Brain microvascular endothelial cell (primary cell): ENCODE data around the gene GLDN.

ENCODE experiments used
- DNase-seq: peaks from one replicate; pipeline ENCODE4 v3.0.0-alpha.2; 2020
- H3K27ac ChIP-seq: fragments of 250-450 bp; sonication (Bioruptor Pico); 2 replicates; pipeline ENCODE4 v1.5.1; 2020; ENCODE audit warnings: mild to moderate bottlenecking, moderate library complexity
- H3K27me3 ChIP-seq: fragments of 250-450 bp; sonication (Bioruptor Pico); replicated peaks from 2 replicates; pipeline ENCODE4 v1.5.1; 2020; ENCODE audit warnings: mild to moderate bottlenecking
- H3K36me3 ChIP-seq: fragments of 250-450 bp; sonication (Bioruptor Pico); replicated peaks from 2 replicates; pipeline ENCODE4 v1.5.1; 2020; ENCODE audit warnings: mild to moderate bottlenecking
- H3K4me3 ChIP-seq: 2 replicates; pipeline ENCODE4 v1.5.1; 2011; ENCODE audit warnings: low read depth, mild to moderate bottlenecking, control low read depth, low read length, moderate library complexity
- in situ Hi-C: cut with HindIII; loops from 2 replicates; pipeline ENCODE4 v1.10.0; 2017; ENCODE audit warnings: low sequenced_read_pairs, low pct_ligation_motif_present
- TF ChIP-seq, protein P1 (sequence below): IDR thresholded peaks from 2 replicates; pipeline ENCODE4 v1.5.1; 2011; ENCODE audit warnings: low read depth, mild to moderate bottlenecking, moderate library complexity, low read length, control low read depth, inconsistent platforms; ENCODE audit errors: missing control alignments

The GLDN gene

DNA sequence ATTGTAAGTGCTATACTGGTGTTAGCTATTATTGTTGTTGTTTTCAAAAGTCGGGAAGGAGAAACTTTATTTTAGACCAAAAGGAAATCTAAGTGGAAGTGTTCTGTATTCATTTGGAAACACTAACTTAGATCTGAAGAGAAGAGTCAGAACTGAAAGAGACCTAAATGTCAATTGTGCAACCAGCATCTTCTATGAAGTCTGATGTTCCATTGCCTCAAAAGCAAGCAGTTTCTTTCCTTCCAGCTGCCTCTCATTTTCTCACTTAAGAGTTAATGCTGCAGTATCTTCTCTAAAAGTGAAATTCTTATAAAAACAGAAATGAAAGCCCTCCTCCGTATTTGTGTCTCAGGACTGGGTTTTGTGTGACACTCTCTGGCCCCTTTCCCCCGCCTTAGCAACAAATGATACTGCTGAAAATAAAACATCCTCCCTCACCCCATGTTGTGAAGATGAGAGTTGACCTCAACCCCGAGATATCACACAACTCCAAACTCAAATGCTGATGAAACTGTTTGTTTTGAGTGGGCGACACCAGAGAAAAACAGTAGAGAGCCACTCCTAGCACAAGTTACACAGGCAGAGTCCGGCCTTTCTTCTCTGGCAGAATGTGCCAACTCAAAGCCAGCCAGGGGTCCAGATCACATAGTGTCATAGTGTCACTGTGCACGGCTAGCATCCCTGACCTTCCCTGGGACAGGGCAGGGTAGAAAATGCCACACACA is 48.9 kb downstream of the GLDN start:
- H3K27me3 ChIP-seq = no peaks in the 10 kb centered on the region
- no peak overlapping the region for H3K27ac ChIP-seq
- no peak overlapping the region for H3K4me3 ChIP-seq
- no peak for DNase-seq
- TF ChIP-seq, protein P1, sequence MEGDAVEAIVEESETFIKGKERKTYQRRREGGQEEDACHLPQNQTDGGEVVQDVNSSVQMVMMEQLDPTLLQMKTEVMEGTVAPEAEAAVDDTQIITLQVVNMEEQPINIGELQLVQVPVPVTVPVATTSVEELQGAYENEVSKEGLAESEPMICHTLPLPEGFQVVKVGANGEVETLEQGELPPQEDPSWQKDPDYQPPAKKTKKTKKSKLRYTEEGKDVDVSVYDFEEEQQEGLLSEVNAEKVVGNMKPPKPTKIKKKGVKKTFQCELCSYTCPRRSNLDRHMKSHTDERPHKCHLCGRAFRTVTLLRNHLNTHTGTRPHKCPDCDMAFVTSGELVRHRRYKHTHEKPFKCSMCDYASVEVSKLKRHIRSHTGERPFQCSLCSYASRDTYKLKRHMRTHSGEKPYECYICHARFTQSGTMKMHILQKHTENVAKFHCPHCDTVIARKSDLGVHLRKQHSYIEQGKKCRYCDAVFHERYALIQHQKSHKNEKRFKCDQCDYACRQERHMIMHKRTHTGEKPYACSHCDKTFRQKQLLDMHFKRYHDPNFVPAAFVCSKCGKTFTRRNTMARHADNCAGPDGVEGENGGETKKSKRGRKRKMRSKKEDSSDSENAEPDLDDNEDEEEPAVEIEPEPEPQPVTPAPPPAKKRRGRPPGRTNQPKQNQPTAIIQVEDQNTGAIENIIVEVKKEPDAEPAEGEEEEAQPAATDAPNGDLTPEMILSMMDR = no peak
- no peaks in the 10 kb centered on the region for H3K36me3 ChIP-seq
- in situ Hi-C loops = loop anchor here (25.0 kb wide), 1 partner anchor 97 kb away; no protein-coding TSS in a partner anchor

DNA sequence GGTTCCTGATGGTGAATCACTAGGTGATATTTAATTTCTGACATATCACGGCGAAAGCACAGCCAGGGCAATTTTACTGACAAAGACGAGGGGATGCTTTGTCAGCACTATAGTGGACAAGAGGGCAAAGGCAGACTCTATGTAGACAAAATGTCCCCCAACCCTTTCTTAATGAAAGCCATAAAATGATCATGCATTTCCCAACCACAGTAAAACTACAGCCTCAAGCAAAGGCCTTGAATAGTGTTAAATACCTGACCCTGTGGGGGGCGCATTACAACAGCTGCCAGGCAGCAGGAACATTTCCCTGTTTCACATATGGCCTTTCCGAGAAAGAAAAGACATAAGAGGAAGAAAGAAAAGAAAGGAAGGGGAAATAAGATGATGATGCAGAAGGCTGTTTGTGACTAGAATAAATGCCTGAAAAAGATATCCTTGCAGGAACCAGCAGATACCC is 49.5 kb downstream of the GLDN start:
- Histone ChIP-seq H3K36me3 (no peaks in the 10 kb centered on the region), H3K27me3 (peaks cover 3% of the 10 kb centered on the region), H3K4me3 (no peak overlapping the region), H3K27ac (no peak overlapping the region)
- TF ChIP-seq, protein P1 = no peak
- no peak for DNase-seq
- in situ Hi-C loops = loop anchor here (25.0 kb wide), 1 partner anchor 96 kb away; no protein-coding TSS in a partner anchor

DNA sequence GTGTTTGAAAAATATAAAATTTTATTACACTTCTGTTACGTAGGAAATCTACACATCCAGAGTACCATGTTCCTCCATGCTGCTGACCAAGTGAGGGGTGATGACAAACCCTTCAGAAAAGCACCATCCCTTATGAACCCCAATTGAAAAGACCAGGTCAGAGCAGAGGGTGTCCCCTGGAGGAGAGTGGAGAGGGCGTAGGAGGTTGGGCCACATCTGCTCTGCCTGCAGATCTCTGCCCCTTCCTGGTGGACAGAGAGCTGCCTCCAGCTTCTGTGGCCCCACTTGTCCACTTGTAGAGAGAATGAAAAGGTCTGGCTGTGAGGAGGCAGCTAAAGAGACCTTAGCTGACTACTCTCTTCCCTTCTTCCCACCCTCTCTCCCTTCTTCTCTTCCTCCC is 55.5 kb downstream of the GLDN start:
- H3K4me3 ChIP-seq = no peak overlapping the region
- H3K27ac ChIP-seq = no peak overlapping the region
- no peak for DNase-seq
- no peaks in the 10 kb centered on the region for H3K36me3 ChIP-seq
- peaks cover 27% of the 10 kb centered on the region for H3K27me3 ChIP-seq
- in situ Hi-C loops = loop anchor here (25.0 kb wide), 1 partner anchor 90 kb away; no protein-coding TSS in a partner anchor
- TF ChIP-seq, protein P1 = no peak

DNA sequence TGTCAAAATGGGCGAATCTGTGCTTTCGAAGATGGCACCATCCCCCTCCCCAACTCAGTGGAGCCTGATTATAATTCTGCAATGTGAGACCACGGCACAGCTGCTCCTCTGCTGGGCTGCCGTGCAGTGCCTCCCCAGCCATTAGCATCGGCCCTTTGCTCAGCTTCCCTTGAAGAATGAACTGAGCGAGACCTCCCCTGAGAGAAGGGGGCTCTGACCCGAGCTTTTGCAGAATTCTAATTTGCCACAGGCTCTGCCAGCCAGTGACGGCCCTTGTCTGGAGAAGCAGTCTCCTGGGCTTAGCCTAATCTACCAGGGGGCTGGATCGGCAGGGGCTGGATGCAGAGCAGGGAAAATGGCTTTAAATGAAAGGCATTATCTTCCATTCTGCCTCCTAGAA is 57.2 kb downstream of the GLDN start:
- in situ Hi-C loops = loop anchor here (25.0 kb wide), 1 partner anchor 89 kb away; no protein-coding TSS in a partner anchor
- Histone ChIP-seq H3K36me3 (no peaks in the 10 kb centered on the region), H3K27me3 (peaks cover 29% of the 10 kb centered on the region), H3K27ac (no peak overlapping the region), H3K4me3 (no peak overlapping the region)
- no peak for DNase-seq
- TF ChIP-seq, protein P1 = no peak

- no peaks in the 10 kb centered on the region for H3K36me3 ChIP-seq
- H3K4me3 ChIP-seq = no peak overlapping the region
- peaks cover 41% of the 10 kb centered on the region for H3K27me3 ChIP-seq
- TF ChIP-seq, protein P1 = no peak
- in situ Hi-C loops = no loop called here
- no peak overlapping the region for H3K27ac ChIP-seq
- no peak for DNase-seq
Measured at GRCh38 chr15:51401051-51401780, 59.8 kb downstream of the GLDN start.
